Activated T-cell treated with anti-CD3 and anti-CD28 coated beads for 4 hours (primary cell): ENCODE measurements around the gene SERPINA10.

Source experiments
- DNase-seq: peaks from one replicate; pipeline ENCODE4 v3.0.0-alpha.2; 2020

The SERPINA10 gene

GRCh38 chr14:94292872-94293577 is at the start of gene SERPINA10:
SERPINA10 (minus strand) TSS chr14:94293268; CDS start chr14:94290593, 2,675 bp downstream.
- no peak for DNase-seq

- DNase-seq, result no peak
Measured at GRCh38 chr14:94342334-94342934, 49.4 kb upstream of the SERPINA10 start.

GRCh38 chr14:94341656-94342333 is 48.7 kb upstream of the SERPINA10 start:
- no peak for DNase-seq

GRCh38 chr14:94340533-94340932 is 47.5 kb upstream of the SERPINA10 start:
- DNase-seq, result no peak

GRCh38 chr14:94338023-94338422 is 45.0 kb upstream of the SERPINA10 start:
- DNase-seq, result no peak

GRCh38 chr14:94337274-94337673 is 44.2 kb upstream of the SERPINA10 start:
- DNase-seq, result no peak

GRCh38 chr14:94334872-94335271 is 41.8 kb upstream of the SERPINA10 start:
- DNase-seq, result no peak

- no peak for DNase-seq
Measured at GRCh38 chr14:94332587-94332986, 39.5 kb upstream of the SERPINA10 start.

GRCh38 chr14:94332063-94332583 is 39.1 kb upstream of the SERPINA10 start:
- no peak for DNase-seq

- no peak for DNase-seq
Measured at GRCh38 chr14:94331462-94331861, 38.4 kb upstream of the SERPINA10 start.

GRCh38 chr14:94330857-94331256 is 37.8 kb upstream of the SERPINA10 start:
- DNase-seq, result no peak

- DNase-seq, result no peak
Measured at GRCh38 chr14:94330432-94330831, 37.4 kb upstream of the SERPINA10 start.

GRCh38 chr14:94329857-94330256 is 36.8 kb upstream of the SERPINA10 start:
- no peak for DNase-seq

GRCh38 chr14:94328196-94328595 is 35.1 kb upstream of the SERPINA10 start:
- DNase-seq, result no peak

- DNase-seq, result no peak
Measured at GRCh38 chr14:94322648-94323570, 29.8 kb upstream of the SERPINA10 start, which contains the start of gene SERPINA6. SERPINA6 (minus strand) TSS chr14:94323336; CDS start chr14:94314648, 8,688 bp downstream.

GRCh38 chr14:94321421-94322271 is 28.6 kb upstream of the SERPINA10 start:
- DNase-seq, result no peak

- DNase-seq, result no peak
Measured at GRCh38 chr14:94320243-94320642, 27.2 kb upstream of the SERPINA10 start.

- DNase-seq, result no peak
Measured at GRCh38 chr14:94317259-94317658, 24.2 kb upstream of the SERPINA10 start.

GRCh38 chr14:94316692-94317091 is 23.6 kb upstream of the SERPINA10 start:
- DNase-seq, result no peak

GRCh38 chr14:94314890-94315289 is 21.8 kb upstream of the SERPINA10 start:
- no peak for DNase-seq

- DNase-seq, result no peak
Measured at GRCh38 chr14:94313991-94314655, 21.1 kb upstream of the SERPINA10 start.
